CD4-positive, alpha-beta memory T cell (primary cell): ENCODE data around the gene CIZ1. TPM values are rescaled to one million over a fixed set of nuclear protein-coding genes. Genes with fewer than 3 reads are reported as not detected.

ENCODE experiments used
- CTCF ChIA-PET: fragments of 350-600 bp; sonication (Branson Sonifier 250); formaldehyde crosslinking; loops from one replicate; lab custom pipeline; 2021; ENCODE audit warnings: inconsistent platforms; ENCODE audit not compliant: partially characterized antibody; lab: Charles Lee
- POLR2A ChIA-PET: fragments of 350-600 bp; sonication (Branson Sonifier 250); formaldehyde crosslinking; loops from one replicate; lab custom pipeline; 2021; ENCODE audit not compliant: partially characterized antibody; lab: Charles Lee
- DNase-seq, 5 donors: peaks; one replicate each; pipeline versions ENCODE4 v3.0.0 to v3.0.0-alpha.2; 2020 to 2022; ENCODE audit warnings: mixed read lengths in 1 of 5
- H3K27ac ChIP-seq: one replicate; pipeline ENCODE4 v1.7.0; 2013; ENCODE audit warnings: low read depth, low read length
- H3K27me3 ChIP-seq: 2 replicates; pipeline ENCODE4 v1.7.0; 2013; ENCODE audit warnings: mild to moderate bottlenecking, low read length, moderate library complexity; ENCODE audit not compliant: insufficient read depth
- H3K36me3 ChIP-seq: 2 replicates; pipeline ENCODE4 v1.7.0; 2013; ENCODE audit warnings: mild to moderate bottlenecking, low read length, moderate library complexity; ENCODE audit not compliant: insufficient read depth
- H3K4me1 ChIP-seq: 2 replicates; pipeline ENCODE4 v1.7.0; 2013; ENCODE audit warnings: mild to moderate bottlenecking, low read length, moderate library complexity; ENCODE audit not compliant: insufficient read depth
- H3K4me3 ChIP-seq, 2 donors: one replicate each; pipeline ENCODE4 v1.7.0; 2013; ENCODE audit warnings: low read length in 2 of 2, mild to moderate bottlenecking in 1 of 2
- H3K9me3 ChIP-seq, 2 donors: one replicate each; pipeline ENCODE4 v1.7.0; 2013; ENCODE audit warnings: low read length in 2 of 2, control low read depth in 1 of 2; ENCODE audit not compliant: control insufficient read depth in 1 of 2
- H3K27ac Mint-ChIP-seq, 7 donors: one replicate each; pipeline ENCODE4 v1.8.0; 2020 to 2021; ENCODE audit warnings: mixed read lengths in 7 of 7, mild to moderate bottlenecking in 6 of 7, inconsistent platforms in 3 of 7, moderate library complexity in 3 of 7
- H3K27me3 Mint-ChIP-seq, 2 donors: one replicate each; pipeline ENCODE4 v1.8.0; 2020 to 2021; ENCODE audit warnings: mixed read lengths in 2 of 2
- H3K36me3 Mint-ChIP-seq, 2 donors: one replicate each; pipeline ENCODE4 v1.8.0; 2020 to 2021; ENCODE audit warnings: mixed read lengths in 2 of 2, inconsistent platforms in 1 of 2, mild to moderate bottlenecking in 1 of 2
- H3K4me1 Mint-ChIP-seq, 4 donors: one replicate each; pipeline ENCODE4 v1.8.0; 2020 to 2021; ENCODE audit warnings: mixed read lengths in 4 of 4, mild to moderate bottlenecking in 1 of 4
- H3K4me3 Mint-ChIP-seq, 8 donors: one replicate each; pipeline ENCODE4 v1.8.0; 2020 to 2021; ENCODE audit warnings: mixed read lengths in 8 of 8, mild to moderate bottlenecking in 7 of 8, moderate library complexity in 6 of 8, inconsistent platforms in 3 of 8
- H3K9me3 Mint-ChIP-seq, 8 donors: one replicate each; pipeline ENCODE4 v1.8.0; 2020 to 2021; ENCODE audit warnings: mixed read lengths in 8 of 8, mild to moderate bottlenecking in 5 of 8, inconsistent platforms in 3 of 8, moderate library complexity in 1 of 8
- intact Hi-C: fragments of 100-400 bp; cut with micrococcal nuclease; formaldehyde crosslinking; loops from one replicate; pipeline ENCODE4 v1.15.1; 2023
- polyA plus RNA-seq, 2 donors: library from polyadenylated mRNA; unstranded; fragments of 300-500 nt; fragmentation: Illumina TruSeq; gene quantifications; one replicate each; pipeline ENCODE4 v1.2.3, GENCODE V29; 2021
- total RNA-seq, 2 experiments: library from RNA; stranded (reverse); gene quantifications; one replicate each; pipeline ENCODE4 v1.2.3, GENCODE V29; 2021

The CIZ1 gene
- total and polyA plus RNA-seq, 4 experiments from 2014 or later = 3.1 to 165 (median 97.3) TPM

- ChIA-PET POLR2A (no interaction called here), CTCF (no interaction called here)
- H3K9me3 ChIP-seq = no peaks in the 10 kb centered on the region
- peaks cover 44% of the 10 kb centered on the region for H3K36me3 ChIP-seq
- intact Hi-C loops = no loop called here
- DNase-seq = no peak
- H3K27me3 Mint-ChIP-seq = no peaks in the 10 kb centered on the region
- H3K36me3 Mint-ChIP-seq = peaks cover 23 to 60% of the 10 kb centered on the region in 2 donors
- H3K27ac Mint-ChIP-seq = peak overlapping the region in 1 of 7 donors; percentile 73
- peaks cover 5 to 14% (median 11%) of the 10 kb centered on the region in 4 donors for H3K4me1 Mint-ChIP-seq
- no peak overlapping the region for H3K4me3 ChIP-seq
- no peaks in the 10 kb centered on the region for H3K27me3 ChIP-seq
- H3K4me3 Mint-ChIP-seq = no peak overlapping the region
- peaks cover 4% of the 10 kb centered on the region for H3K4me1 ChIP-seq
- H3K9me3 Mint-ChIP-seq = no peaks in the 10 kb centered on the region
- no peak overlapping the region for H3K27ac ChIP-seq
Observed at GRCh38 chr9:128166169-128166568, 25.2 kb downstream of the CIZ1 start.

GRCh38 chr9:128164307-128164885, 27.0 kb downstream of the CIZ1 start:
- Mint-ChIP-seq H3K4me3 (no peak overlapping the region), H3K27me3 (no peaks in the 10 kb centered on the region), H3K4me1 (peaks cover 9 to 24% (median 17%) of the 10 kb centered on the region in 4 donors), H3K9me3 (no peaks in the 10 kb centered on the region), H3K27ac (peak overlapping the region in 1 of 7 donors; percentile 17), H3K36me3 (peaks cover 19 to 54% of the 10 kb centered on the region in 2 donors)
- ChIA-PET CTCF (no interaction called here), POLR2A (interaction anchor here (1.6 kb wide), 1 partner anchor 27 kb away, joined by 3 read pairs; the partner anchor contains the start of gene CIZ1)
- DNase-seq = no peak
- intact Hi-C loops = no loop called here
- no peaks in the 10 kb centered on the region for H3K9me3 ChIP-seq
- no peaks in the 10 kb centered on the region for H3K27me3 ChIP-seq
- peaks cover 36% of the 10 kb centered on the region for H3K36me3 ChIP-seq
- H3K27ac ChIP-seq = no peak overlapping the region
- H3K4me1 ChIP-seq = peaks cover 14% of the 10 kb centered on the region
- H3K4me3 ChIP-seq = no peak overlapping the region

GRCh38 chr9:128163523-128164306, 27.7 kb downstream of the CIZ1 start:
- no peaks in the 10 kb centered on the region for H3K27me3 Mint-ChIP-seq
- Histone ChIP-seq H3K36me3 (peaks cover 30% of the 10 kb centered on the region), H3K4me1 (peaks cover 16% of the 10 kb centered on the region), H3K27me3 (no peaks in the 10 kb centered on the region), H3K4me3 (no peak overlapping the region), H3K27ac (no peak overlapping the region), H3K9me3 (no peaks in the 10 kb centered on the region)
- no peak for DNase-seq
- no peak overlapping the region for H3K27ac Mint-ChIP-seq
- peaks cover 16 to 48% of the 10 kb centered on the region in 2 donors for H3K36me3 Mint-ChIP-seq
- no peak overlapping the region for H3K4me3 Mint-ChIP-seq
- H3K9me3 Mint-ChIP-seq = no peaks in the 10 kb centered on the region
- intact Hi-C loops = no loop called here
- POLR2A ChIA-PET = interaction anchor here (1.6 kb wide), 1 partner anchor 27 kb away, joined by 3 read pairs; the partner anchor contains the start of gene CIZ1
- peaks cover 11 to 27% (median 20%) of the 10 kb centered on the region in 4 donors for H3K4me1 Mint-ChIP-seq
- CTCF ChIA-PET = no interaction called here

- ChIA-PET CTCF (no interaction called here), POLR2A (interaction anchor here (1.6 to 3.3 kb wide), 2 partner anchors 28 kb away, joined by 3 to 21 read pairs; partner anchors contain the start of gene CIZ1)
- H3K27me3 Mint-ChIP-seq = no peaks in the 10 kb centered on the region
- no peak overlapping the region for H3K4me3 Mint-ChIP-seq
- peaks cover 13 to 45% of the 10 kb centered on the region in 2 donors for H3K36me3 Mint-ChIP-seq
- H3K27me3 ChIP-seq = no peaks in the 10 kb centered on the region
- H3K4me3 ChIP-seq = no peak overlapping the region
- H3K9me3 ChIP-seq = no peaks in the 10 kb centered on the region
- peak overlapping the region in 2 of 7 donors; percentile 38 to 61 for H3K27ac Mint-ChIP-seq
- H3K36me3 ChIP-seq = peaks cover 27% of the 10 kb centered on the region
- peaks cover 16% of the 10 kb centered on the region for H3K4me1 ChIP-seq
- intact Hi-C loops = no loop called here
- peaks cover 9 to 27% (median 20%) of the 10 kb centered on the region in 4 donors for H3K4me1 Mint-ChIP-seq
- no peak overlapping the region for H3K27ac ChIP-seq
- no peaks in the 10 kb centered on the region for H3K9me3 Mint-ChIP-seq
- no peak for DNase-seq
Observed at GRCh38 chr9:128163027-128163515, 28.3 kb downstream of the CIZ1 start.

GRCh38 chr9:128162215-128163026, 29.0 kb downstream of the CIZ1 start:
- H3K27me3 ChIP-seq = no peaks in the 10 kb centered on the region
- no peak overlapping the region for H3K4me3 ChIP-seq
- ChIA-PET CTCF (interaction anchor here (1.6 kb wide), 1 partner anchor 93 kb away, joined by 4 read pairs; no protein-coding TSS in a partner anchor), POLR2A (interaction anchor here (0.9 to 3.3 kb wide), 4 partner anchors 8 to 28 kb away, joined by 3 to 21 read pairs (median 4); partner anchors contain the start of gene CIZ1)
- H3K9me3 Mint-ChIP-seq = no peaks in the 10 kb centered on the region
- H3K27me3 Mint-ChIP-seq = no peaks in the 10 kb centered on the region
- H3K36me3 Mint-ChIP-seq = peaks cover 13 to 41% of the 10 kb centered on the region in 2 donors
- peak overlapping the region in 6 of 8 donors; percentile 26 to 73 (median 44) for H3K4me3 Mint-ChIP-seq
- peaks cover 22% of the 10 kb centered on the region for H3K36me3 ChIP-seq
- peaks cover 9 to 27% (median 20%) of the 10 kb centered on the region in 4 donors for H3K4me1 Mint-ChIP-seq
- no peaks in the 10 kb centered on the region for H3K9me3 ChIP-seq
- peaks cover 16% of the 10 kb centered on the region for H3K4me1 ChIP-seq
- peak overlapping the region in 6 of 7 donors; percentile 30 to 64 (median 40) for H3K27ac Mint-ChIP-seq
- intact Hi-C loops = no loop called here
- no peak for DNase-seq
- no peak overlapping the region for H3K27ac ChIP-seq

GRCh38 chr9:128161215-128161902, 30.0 kb downstream of the CIZ1 start:
- Histone ChIP-seq H3K27me3 (no peaks in the 10 kb centered on the region), H3K27ac (no peak overlapping the region), H3K36me3 (peaks cover 11% of the 10 kb centered on the region), H3K9me3 (no peaks in the 10 kb centered on the region), H3K4me1 (peaks cover 16% of the 10 kb centered on the region), H3K4me3 (peak overlapping the region; percentile 89 to 90)
- H3K4me3 Mint-ChIP-seq = peak overlapping the region; percentile 81 to 90 (median 82)
- POLR2A ChIA-PET = interaction anchor here (0.5 to 3.3 kb wide), 14 partner anchors 7 to 1017 kb away, joined by 3 to 21 read pairs (median 4); partner anchors contain the start of genes CIZ1, GOLGA2, IER5L and SWI5
- peaks cover 7 to 31% of the 10 kb centered on the region in 2 donors for H3K36me3 Mint-ChIP-seq
- peak overlapping the region; percentile 29 to 93 (median 73) for H3K27ac Mint-ChIP-seq
- H3K27me3 Mint-ChIP-seq = no peaks in the 10 kb centered on the region
- DNase-seq = no peak
- H3K9me3 Mint-ChIP-seq = no peaks in the 10 kb centered on the region
- CTCF ChIA-PET = interaction anchor here (1.1 to 1.6 kb wide), 4 partner anchors 29 to 94 kb away, joined by 3 to 8 read pairs (median 4); partner anchors contain the start of gene CIZ1
- peaks cover 9 to 27% (median 20%) of the 10 kb centered on the region in 4 donors for H3K4me1 Mint-ChIP-seq
- intact Hi-C loops = no loop called here
